Activated CD8-positive, alpha-beta memory T cell treated with anti-CD3 and anti-CD28 coated beads for 4 hours (primary cell): Measurements from ENCODE around the gene FANCL.
"Not testable (repeated sequence)": the region's sequence is repeated elsewhere in the genome, so short reads cannot be mapped to it uniquely, and the experiment has no call there.

ENCODE experiments used
- DNase-seq, 2 donors: peaks; one replicate each; pipeline ENCODE4 v3.0.0-alpha.2; 2020; ENCODE audit warnings: low read depth in 2 of 2

FANCL gene

GRCh38 chr2:58145769-58146168, 95.4 kb downstream of the FANCL start:
- not testable (repeated sequence) for DNase-seq

DNA sequence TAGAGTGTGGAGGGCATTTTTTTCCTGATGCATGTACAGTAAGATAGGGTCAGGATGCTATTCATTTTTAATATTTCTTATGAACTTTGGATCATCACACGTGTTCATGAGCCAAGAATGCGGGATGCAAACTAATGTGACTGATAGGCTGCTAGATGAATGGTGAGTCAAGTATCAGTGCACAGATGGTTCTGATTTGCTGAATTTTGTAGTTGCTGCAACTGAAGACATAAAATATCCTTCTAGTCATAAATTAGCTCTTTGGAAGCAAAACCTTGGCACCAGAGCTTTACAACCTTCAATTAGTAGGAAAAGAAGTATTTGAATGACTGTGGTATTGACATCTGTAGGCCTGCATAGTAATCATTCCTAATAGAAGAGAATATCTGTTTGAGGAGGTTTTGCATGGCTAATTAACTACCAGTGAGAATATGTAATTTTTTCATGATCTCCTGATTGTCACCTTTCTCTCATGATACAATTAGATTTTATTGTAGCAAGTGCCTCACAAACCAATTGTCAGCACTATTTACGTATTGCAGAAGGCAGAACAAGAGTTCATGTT, 100.5 kb downstream of the FANCL start:
- DNase-seq: no peak

- no peak for DNase-seq
Observed at GRCh38 chr2:58138396-58139030, 102.6 kb downstream of the FANCL start.

DNA sequence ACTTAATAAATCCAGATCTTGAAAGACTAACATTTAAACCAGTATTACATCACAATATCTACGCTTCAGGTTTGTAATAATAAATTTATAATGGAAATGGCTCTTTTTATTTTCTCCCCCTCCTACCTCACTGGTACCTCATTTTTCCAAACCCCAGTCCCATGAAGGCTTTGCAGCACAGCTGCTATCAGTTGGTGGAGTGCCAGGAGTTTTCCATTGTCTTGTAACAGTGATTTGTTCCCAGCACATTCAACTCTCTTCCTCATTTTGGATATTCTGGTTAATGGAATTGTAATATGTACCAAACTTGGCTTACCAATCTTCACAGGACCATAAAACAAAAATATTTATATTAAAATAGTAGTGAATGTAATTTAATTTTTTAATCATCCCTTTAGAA, 103.3 kb downstream of the FANCL start:
- no peak for DNase-seq

DNA sequence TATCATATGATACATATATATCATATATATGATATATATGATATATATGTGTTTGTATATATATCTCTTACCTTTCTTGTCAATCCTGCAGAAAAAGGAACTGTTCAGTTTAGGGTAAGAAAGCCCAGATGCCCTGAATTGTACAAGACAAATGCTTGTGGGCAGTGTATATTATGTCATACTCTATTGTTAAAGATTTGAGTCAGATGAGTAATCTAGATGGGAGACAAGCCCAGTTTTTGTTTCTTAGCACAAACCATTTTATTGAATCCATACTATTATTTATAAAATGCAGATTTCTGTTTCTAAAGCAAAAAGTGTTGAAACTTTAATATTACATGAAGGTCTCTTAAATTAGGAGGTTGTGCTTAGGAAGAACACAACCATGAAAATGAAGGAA, 103.9 kb downstream of the FANCL start:
- no peak for DNase-seq

DNA sequence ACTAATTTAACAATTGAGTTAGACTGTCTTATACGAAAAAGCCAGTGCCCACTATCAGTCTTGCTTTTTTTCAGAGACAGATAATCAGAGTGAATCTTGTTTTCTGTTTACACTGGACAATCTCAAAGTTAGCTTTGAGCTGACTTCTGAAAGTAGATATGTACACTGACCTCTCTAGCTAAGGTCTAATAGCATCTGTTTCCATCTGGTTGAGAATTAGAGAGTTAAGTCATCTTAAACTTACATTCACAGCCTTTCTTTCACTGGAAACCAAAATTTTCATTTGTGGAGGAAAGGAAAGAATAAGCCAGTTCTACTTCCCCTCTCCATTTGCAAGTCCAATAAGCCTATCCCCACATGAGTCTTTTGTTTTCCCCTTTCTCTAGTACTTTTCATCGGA, 105.3 kb downstream of the FANCL start:
- DNase-seq: no peak

DNA sequence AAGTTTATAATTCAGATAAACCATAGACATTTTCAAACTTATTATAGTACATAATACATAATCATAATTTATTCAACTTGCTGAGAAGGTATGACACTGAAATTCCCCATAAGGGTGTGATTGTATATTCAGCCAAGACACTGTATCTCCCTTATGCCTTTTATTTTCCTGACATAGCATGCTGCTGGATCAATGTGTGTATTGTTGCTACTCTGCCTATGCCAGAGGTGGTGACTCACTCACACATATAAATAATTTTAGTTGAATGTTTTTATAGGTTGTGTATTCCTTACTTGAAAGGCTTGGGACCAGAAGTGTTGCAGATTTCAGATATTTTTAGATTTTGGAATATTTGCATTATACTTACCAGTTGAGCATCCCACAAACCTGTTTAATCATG, 107.7 kb downstream of the FANCL start:
- DNase-seq: no peak

- no peak for DNase-seq
Observed at GRCh38 chr2:58131191-58132011, 109.7 kb downstream of the FANCL start.

DNA sequence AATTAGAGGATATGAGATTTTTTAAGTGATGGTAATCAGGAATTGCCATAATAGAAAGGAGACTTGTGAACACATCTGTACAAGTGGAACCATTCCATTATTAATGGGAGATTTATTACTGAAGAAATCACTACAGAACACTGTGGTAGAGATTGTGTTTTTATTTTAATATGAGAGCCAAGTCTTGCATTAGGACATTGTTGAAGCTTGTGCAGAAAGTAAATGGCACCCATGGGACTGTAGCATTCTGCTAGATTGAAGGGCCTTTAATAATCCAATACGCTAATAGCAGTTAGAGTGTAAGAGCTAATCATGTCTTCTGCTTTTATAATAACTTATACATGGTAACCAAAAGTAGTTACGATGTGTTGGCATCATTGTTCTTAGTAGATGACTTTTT, 110.9 kb downstream of the FANCL start:
- DNase-seq: no peak

- no peak for DNase-seq
Observed at GRCh38 chr2:58127111-58127510, 114.0 kb downstream of the FANCL start.

DNA sequence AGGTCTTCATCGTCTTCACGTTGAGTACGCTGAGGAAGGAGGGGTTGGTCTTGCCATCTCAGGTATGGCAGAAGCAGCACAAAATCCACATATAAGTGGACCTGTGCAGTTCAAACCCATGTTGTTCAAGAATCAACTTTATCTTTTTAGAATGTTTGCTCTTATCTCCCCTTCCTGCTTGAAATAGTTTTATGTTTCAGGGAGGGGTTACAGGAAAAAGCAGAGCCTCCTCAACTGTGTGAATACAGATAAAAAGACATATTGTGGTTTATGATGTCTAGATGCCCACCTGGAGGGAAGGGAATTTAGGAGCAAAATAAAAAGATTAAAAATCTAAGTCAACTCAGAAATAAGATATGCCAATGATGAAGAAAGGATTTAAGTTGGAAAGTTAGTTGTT, 118.6 kb downstream of the FANCL start:
- DNase-seq: no peak

- no peak for DNase-seq
Observed at GRCh38 chr2:58122040-58122439, 119.1 kb downstream of the FANCL start.

GRCh38 chr2:58120626-58121229, 120.4 kb downstream of the FANCL start:
- no peak for DNase-seq

- DNase-seq: not testable (repeated sequence)
Observed at GRCh38 chr2:58113563-58113962, 127.6 kb downstream of the FANCL start.

DNA sequence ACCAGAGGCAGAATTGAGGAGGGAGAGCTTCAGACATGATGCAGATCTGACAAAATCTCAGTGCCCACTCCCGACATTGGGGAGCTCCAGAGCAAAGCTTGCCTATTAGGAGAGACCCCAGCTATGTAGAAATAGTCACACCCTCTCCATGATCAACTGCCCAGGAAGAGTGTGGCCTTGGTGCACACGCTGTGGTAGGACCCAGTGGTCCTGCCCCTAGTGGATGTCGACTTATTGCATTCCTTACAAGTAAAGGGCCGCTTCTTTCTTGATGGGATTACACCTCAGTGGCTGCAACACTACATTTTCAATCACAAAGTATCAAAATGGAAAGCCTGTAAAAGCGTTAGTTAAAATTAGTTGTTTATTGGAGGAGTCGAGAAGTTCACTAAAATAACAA, 130.4 kb downstream of the FANCL start:
- no peak for DNase-seq

DNA sequence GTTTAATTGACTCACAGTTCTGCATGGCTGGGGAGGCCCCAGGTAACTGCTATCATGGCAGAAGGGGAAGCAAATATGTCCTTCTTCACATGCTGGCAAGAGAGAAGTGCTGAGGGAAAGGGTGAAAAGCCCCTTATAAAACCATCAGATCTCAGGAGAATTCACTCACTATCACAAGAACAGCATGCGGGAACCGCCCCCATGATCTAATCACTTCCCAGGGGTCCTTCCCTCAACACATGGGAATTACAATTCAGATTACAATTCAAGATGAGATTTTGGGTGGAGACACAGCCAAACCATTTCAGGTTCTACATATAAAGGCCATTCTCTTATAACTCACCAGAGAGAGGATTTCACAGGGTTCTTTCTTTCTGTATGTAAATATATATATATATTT, 131.6 kb downstream of the FANCL start:
- DNase-seq: no peak
